A673 (cell line): ENCODE measurements around the gene FRAS1.

ENCODE experiments used
- EZH2 ChIP-seq: fragments of 200-600 bp; sonication (generic); IDR thresholded peaks from 2 replicates; pipeline ENCODE4 v1.6.1; 2017; ENCODE audit warnings: borderline replicate concordance, low read depth, mild to moderate bottlenecking, mixed read lengths, antibody characterized with exemption, low read length; ENCODE audit not compliant: poor library complexity, severe bottlenecking
- TF ChIP-seq, protein P1 (sequence below): fragments of 300-800, 200-600 bp; sonication (generic); conservative IDR thresholded peaks from 2 replicates; pipeline ENCODE4 v1.5.1; 2017; ENCODE audit warnings: low read depth, mild to moderate bottlenecking, antibody characterized with exemption, low read length, moderate library complexity, mixed read lengths

DNA sequence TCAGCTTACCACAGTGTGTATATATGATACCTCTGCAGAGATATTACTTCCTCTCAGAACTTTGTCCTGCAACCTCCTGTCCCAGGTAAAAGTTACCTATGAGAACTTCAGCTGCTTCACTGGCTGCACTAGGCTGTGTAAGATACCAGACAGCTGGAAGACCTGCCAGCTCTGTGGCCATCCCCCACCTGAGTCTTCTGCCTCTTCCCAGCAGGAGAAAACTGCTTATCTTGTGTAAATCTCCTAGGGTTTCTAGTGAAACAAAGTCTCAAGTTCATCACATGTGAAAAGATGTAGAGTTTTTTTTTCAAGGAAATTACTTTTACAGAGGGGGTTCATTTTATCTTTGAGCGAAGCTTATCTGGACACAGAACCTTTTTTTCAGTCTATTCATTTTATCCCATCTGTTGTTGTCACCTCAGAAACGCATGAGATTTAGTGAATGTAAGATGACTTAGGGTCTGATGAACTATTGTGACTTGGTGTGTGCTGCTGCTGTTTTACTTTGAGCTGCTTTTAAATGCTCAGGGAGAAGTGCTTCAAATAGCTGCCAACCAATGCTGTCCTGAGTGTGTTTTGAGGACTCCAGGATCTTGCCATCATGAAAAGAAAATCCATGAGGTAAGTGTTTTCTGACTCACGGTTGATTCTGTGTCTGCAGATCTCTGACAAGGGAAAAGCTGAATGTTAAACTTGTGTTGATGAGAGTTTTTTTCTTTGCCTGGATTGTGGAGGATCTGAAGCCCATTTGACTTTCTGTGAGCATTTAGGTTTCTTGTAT, 187.8 kb downstream of the FRAS1 start:
- TF ChIP-seq, protein P1, sequence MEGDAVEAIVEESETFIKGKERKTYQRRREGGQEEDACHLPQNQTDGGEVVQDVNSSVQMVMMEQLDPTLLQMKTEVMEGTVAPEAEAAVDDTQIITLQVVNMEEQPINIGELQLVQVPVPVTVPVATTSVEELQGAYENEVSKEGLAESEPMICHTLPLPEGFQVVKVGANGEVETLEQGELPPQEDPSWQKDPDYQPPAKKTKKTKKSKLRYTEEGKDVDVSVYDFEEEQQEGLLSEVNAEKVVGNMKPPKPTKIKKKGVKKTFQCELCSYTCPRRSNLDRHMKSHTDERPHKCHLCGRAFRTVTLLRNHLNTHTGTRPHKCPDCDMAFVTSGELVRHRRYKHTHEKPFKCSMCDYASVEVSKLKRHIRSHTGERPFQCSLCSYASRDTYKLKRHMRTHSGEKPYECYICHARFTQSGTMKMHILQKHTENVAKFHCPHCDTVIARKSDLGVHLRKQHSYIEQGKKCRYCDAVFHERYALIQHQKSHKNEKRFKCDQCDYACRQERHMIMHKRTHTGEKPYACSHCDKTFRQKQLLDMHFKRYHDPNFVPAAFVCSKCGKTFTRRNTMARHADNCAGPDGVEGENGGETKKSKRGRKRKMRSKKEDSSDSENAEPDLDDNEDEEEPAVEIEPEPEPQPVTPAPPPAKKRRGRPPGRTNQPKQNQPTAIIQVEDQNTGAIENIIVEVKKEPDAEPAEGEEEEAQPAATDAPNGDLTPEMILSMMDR = no peak
- TF ChIP-seq EZH2 = no peak
